ENCODE measurements around the gene BCAS4. TPM values are rescaled to one million over a fixed set of nuclear protein-coding genes. Genes with fewer than 3 reads are reported as not detected.
A peak's percentile ranks its signal among the peaks of the same experiment; 100 is the strongest.
"Not testable (repeated sequence)": the region's sequence is repeated elsewhere in the genome, so short reads cannot be mapped to it uniquely, and the experiment has no call there.

BCAS4 gene
- total RNA-seq, 1 experiment from 2014 or later: 7.6 TPM

GRCh38 chr20:50765674-50766073, 29.2 kb upstream of the BCAS4 start:
- no peak for TF ChIP-seq EZH2 (IDR thresholded peaks at IDR 0.05; ENCODE audit: low read depth)
- TF ChIP-seq CTCF (conservative IDR thresholded peaks at IDR 0.05): no peak
- H4K20me1 ChIP-seq (ENCODE audit: insufficient read depth): no peaks in the 10 kb centered on the region
- POLR2A ChIA-PET (ENCODE audit: unreplicated experiment): interaction anchor here (0.7 kb wide), 2 partner anchors 107 to 177 kb away, joined by 3 to 9 read pairs; no protein-coding TSS in a partner anchor
- H2AFZ ChIP-seq: no peak overlapping the region
- H3K4me3 ChIP-seq: no peak overlapping the region
- intact Hi-C loops (cut with micrococcal nuclease; ENCODE audit: unreplicated experiment): loop anchor here (10.0 kb wide), 1 partner anchor 51 kb away; no protein-coding TSS in a partner anchor
- CTCF ChIA-PET: interaction anchor here (0.5 to 0.7 kb wide), 2 partner anchors 13 to 39 kb away, joined by 3 to 12 read pairs; no protein-coding TSS in a partner anchor
- DNase-seq: no peak
- H3K27ac ChIP-seq: peak overlapping the region; percentile 96; the same call in 1 of the 2 replicates
- BruUV-seq (replicated peaks): no TSS peak
- H3K9me3 ChIP-seq (ENCODE audit: insufficient read depth, low read depth): no peaks in the 10 kb centered on the region
- H3K27me3 ChIP-seq (ENCODE audit: insufficient read depth, low read depth): no peaks in the 10 kb centered on the region
- no peaks in the 10 kb centered on the region for H3K79me2 ChIP-seq (ENCODE audit: low read depth)
- H3K4me2 ChIP-seq: no peak overlapping the region
- no peaks in the 10 kb centered on the region for H3K9me2 ChIP-seq (ENCODE audit: insufficient read depth)
- H3K4me1 ChIP-seq (replicated peaks; ENCODE audit: insufficient read depth): peaks cover 47% of the 10 kb centered on the region
- no peaks in the 10 kb centered on the region for H3K36me3 ChIP-seq (ENCODE audit: low read depth)
- H3F3A ChIP-seq (ENCODE audit: insufficient read depth, low read depth): peaks cover 53% of the 10 kb centered on the region

- not testable (repeated sequence) for H3K79me2 ChIP-seq (ENCODE audit: low read depth); H3K27me3 ChIP-seq (ENCODE audit: insufficient read depth, low read depth); DNase-seq; H3K9me3 ChIP-seq (ENCODE audit: insufficient read depth, low read depth); BruUV-seq (replicated peaks); H2AFZ ChIP-seq; H3K4me3 ChIP-seq; H4K20me1 ChIP-seq (ENCODE audit: insufficient read depth); H3K9me2 ChIP-seq (ENCODE audit: insufficient read depth); H3K36me3 ChIP-seq (ENCODE audit: low read depth); H3K4me2 ChIP-seq; H3K27ac ChIP-seq
- Histone ChIP-seq H3F3A (ENCODE audit: insufficient read depth, low read depth) (peaks cover 42% of the 10 kb centered on the region), H3K4me1 (replicated peaks; ENCODE audit: insufficient read depth) (peaks cover 36% of the 10 kb centered on the region)
- CTCF ChIA-PET: interaction anchor here (0.6 to 0.8 kb wide), 3 partner anchors 23 to 1261 kb away, joined by 3 to 6 read pairs (median 3); no protein-coding TSS in a partner anchor
- intact Hi-C loops (cut with micrococcal nuclease; ENCODE audit: unreplicated experiment): loop anchor here (10.0 kb wide), 1 partner anchor 52 kb away; no protein-coding TSS in a partner anchor
- POLR2A ChIA-PET (ENCODE audit: unreplicated experiment): interaction anchor here (0.7 kb wide), 1 partner anchor 77 kb away, joined by 4 read pairs; no protein-coding TSS in a partner anchor
These were observed 27.7 kb upstream of the BCAS4 start for GRCh38 chr20:50766955-50767809.

GRCh38 chr20:50768991-50769390, 25.9 kb upstream of the BCAS4 start:
- H3K9me3 ChIP-seq (ENCODE audit: insufficient read depth, low read depth); H3K36me3 ChIP-seq (ENCODE audit: low read depth); H3K4me2 ChIP-seq; H3K9me2 ChIP-seq (ENCODE audit: insufficient read depth); H3K4me3 ChIP-seq; H4K20me1 ChIP-seq (ENCODE audit: insufficient read depth); DNase-seq; CTCF ChIA-PET; BruUV-seq (replicated peaks); H3K27ac ChIP-seq; POLR2A ChIA-PET (ENCODE audit: unreplicated experiment); H2AFZ ChIP-seq; H3K27me3 ChIP-seq (ENCODE audit: insufficient read depth, low read depth); H3K79me2 ChIP-seq (ENCODE audit: low read depth): not testable (repeated sequence)
- intact Hi-C loops (cut with micrococcal nuclease; ENCODE audit: unreplicated experiment): loop anchor here (10.0 kb wide), 1 partner anchor 54 kb away; no protein-coding TSS in a partner anchor
- Histone ChIP-seq H3F3A (ENCODE audit: insufficient read depth, low read depth) (peaks cover 24% of the 10 kb centered on the region; the same call in 1 of the 2 replicates), H3K4me1 (replicated peaks; ENCODE audit: insufficient read depth) (peaks cover 18% of the 10 kb centered on the region)

- intact Hi-C loops (cut with micrococcal nuclease; ENCODE audit: unreplicated experiment): loop anchor here (10.0 kb wide), 1 partner anchor 55 kb away; no protein-coding TSS in a partner anchor
- H3K4me2 ChIP-seq; H3K27ac ChIP-seq; H3K4me3 ChIP-seq; CTCF ChIA-PET; POLR2A ChIA-PET (ENCODE audit: unreplicated experiment); H3K9me2 ChIP-seq (ENCODE audit: insufficient read depth); DNase-seq; H3K36me3 ChIP-seq (ENCODE audit: low read depth); H2AFZ ChIP-seq; H3K27me3 ChIP-seq (ENCODE audit: insufficient read depth, low read depth); H3K79me2 ChIP-seq (ENCODE audit: low read depth); H3K9me3 ChIP-seq (ENCODE audit: insufficient read depth, low read depth); H4K20me1 ChIP-seq (ENCODE audit: insufficient read depth); BruUV-seq (replicated peaks): not testable (repeated sequence)
- peaks cover 18% of the 10 kb centered on the region; the same call in 1 of the 2 replicates for H3F3A ChIP-seq (ENCODE audit: insufficient read depth, low read depth)
- peaks cover 11% of the 10 kb centered on the region; the same call in 1 of the 2 replicates for H3K4me1 ChIP-seq (replicated peaks; ENCODE audit: insufficient read depth)
These were observed 25.2 kb upstream of the BCAS4 start for GRCh38 chr20:50769551-50770085.

- H3K4me2 ChIP-seq; H3K27ac ChIP-seq; H3K9me2 ChIP-seq (ENCODE audit: insufficient read depth); H3K36me3 ChIP-seq (ENCODE audit: low read depth); H3K4me1 ChIP-seq (replicated peaks; ENCODE audit: insufficient read depth); POLR2A ChIA-PET (ENCODE audit: unreplicated experiment); H3F3A ChIP-seq (ENCODE audit: insufficient read depth, low read depth); intact Hi-C loops (cut with micrococcal nuclease; ENCODE audit: unreplicated experiment); H3K4me3 ChIP-seq; H3K79me2 ChIP-seq (ENCODE audit: low read depth); DNase-seq; H2AFZ ChIP-seq; BruUV-seq (replicated peaks); H3K9me3 ChIP-seq (ENCODE audit: insufficient read depth, low read depth); H4K20me1 ChIP-seq (ENCODE audit: insufficient read depth); H3K27me3 ChIP-seq (ENCODE audit: insufficient read depth, low read depth); CTCF ChIA-PET: not testable (repeated sequence)
These were observed 23.3 kb upstream of the BCAS4 start for GRCh38 chr20:50771419-50772080.

Data from PC-9 (cell line).